Measurements from ENCODE around the gene TSC22D1. TPM values are rescaled to one million over a fixed set of nuclear protein-coding genes. Genes with fewer than 3 reads are reported as not detected.

Gene TSC22D1
- total RNA-seq, 3 donors from 2014 or later: 249 to 299 (median 260) TPM

DNA sequence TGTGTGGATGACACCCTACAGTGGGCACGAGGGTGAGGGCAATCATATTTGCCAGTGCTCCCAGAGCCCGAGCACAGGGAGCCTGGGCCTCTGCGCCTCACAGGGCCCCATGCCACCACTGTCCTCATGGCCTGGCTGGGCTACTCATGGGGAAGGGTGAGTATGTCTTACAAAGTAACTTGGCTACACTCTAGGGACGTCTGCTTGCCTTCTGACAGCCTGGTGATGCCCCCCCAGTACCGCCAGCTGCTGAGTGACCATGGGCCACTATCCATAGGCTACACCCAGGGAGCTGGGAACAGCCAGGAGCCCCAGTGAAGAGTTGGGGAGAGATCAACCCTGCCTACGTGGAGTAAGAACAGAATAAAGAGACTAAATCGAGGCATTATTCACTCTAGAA, 123.7 kb downstream of the TSC22D1 start:
- no peak overlapping the region for H3K4me3 ChIP-seq
- no peaks in the 10 kb centered on the region for H3K4me1 ChIP-seq (ENCODE audit: low read depth)
- TF ChIP-seq, protein P1, sequence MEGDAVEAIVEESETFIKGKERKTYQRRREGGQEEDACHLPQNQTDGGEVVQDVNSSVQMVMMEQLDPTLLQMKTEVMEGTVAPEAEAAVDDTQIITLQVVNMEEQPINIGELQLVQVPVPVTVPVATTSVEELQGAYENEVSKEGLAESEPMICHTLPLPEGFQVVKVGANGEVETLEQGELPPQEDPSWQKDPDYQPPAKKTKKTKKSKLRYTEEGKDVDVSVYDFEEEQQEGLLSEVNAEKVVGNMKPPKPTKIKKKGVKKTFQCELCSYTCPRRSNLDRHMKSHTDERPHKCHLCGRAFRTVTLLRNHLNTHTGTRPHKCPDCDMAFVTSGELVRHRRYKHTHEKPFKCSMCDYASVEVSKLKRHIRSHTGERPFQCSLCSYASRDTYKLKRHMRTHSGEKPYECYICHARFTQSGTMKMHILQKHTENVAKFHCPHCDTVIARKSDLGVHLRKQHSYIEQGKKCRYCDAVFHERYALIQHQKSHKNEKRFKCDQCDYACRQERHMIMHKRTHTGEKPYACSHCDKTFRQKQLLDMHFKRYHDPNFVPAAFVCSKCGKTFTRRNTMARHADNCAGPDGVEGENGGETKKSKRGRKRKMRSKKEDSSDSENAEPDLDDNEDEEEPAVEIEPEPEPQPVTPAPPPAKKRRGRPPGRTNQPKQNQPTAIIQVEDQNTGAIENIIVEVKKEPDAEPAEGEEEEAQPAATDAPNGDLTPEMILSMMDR (IDR thresholded peaks at IDR 0.05): no peak
- intact Hi-C loops (cut with DNase I, micrococcal nuclease): no loop called here
- ATAC-seq: no peak
- H3K9me3 ChIP-seq: no peaks in the 10 kb centered on the region
- DNase-seq: no peak
- no peaks in the 10 kb centered on the region for H3K36me3 ChIP-seq (ENCODE audit: low read depth)

DNA sequence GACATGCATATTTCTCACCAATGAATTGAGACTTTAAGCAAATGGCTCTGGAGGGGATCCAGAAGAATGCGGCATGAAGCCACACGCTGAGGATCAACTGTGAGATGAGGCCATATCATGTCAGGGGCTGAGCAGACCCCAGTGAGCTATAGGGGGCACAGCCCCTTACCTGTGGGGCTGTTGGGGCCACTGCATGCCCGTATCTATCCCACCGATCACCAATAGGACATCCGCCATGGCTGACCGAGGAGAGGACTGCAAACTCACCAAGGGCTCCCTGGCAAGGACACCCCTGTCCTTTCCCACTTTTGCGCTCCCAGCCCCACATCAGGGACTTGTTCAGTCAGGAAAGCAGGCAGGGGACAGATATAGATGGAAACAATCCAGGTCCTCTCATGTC, 124.5 kb downstream of the TSC22D1 start:
- TF ChIP-seq, protein P1 (IDR thresholded peaks at IDR 0.05): no peak
- no peak for DNase-seq
- Histone ChIP-seq H3K9me3 (no peaks in the 10 kb centered on the region), H3K4me1 (ENCODE audit: low read depth) (no peaks in the 10 kb centered on the region), H3K36me3 (ENCODE audit: low read depth) (no peaks in the 10 kb centered on the region), H3K4me3 (no peak overlapping the region)
- intact Hi-C loops (cut with DNase I, micrococcal nuclease): no loop called here
- ATAC-seq: no peak

GRCh38 chr13:44451126-44451525, 125.0 kb downstream of the TSC22D1 start:
- ATAC-seq: no peak

GRCh38 chr13:44449999-44450821, 125.9 kb downstream of the TSC22D1 start:
- H3K4me1 ChIP-seq (ENCODE audit: low read depth): no peaks in the 10 kb centered on the region
- intact Hi-C loops (cut with DNase I, micrococcal nuclease): loop anchor here in 1 of 2 donors (5.0 kb wide), 1 partner anchor 543 kb away; no protein-coding TSS in a partner anchor
- ATAC-seq (peak; percentile 64), DNase-seq (no peak)
- TF ChIP-seq, protein P1 (IDR thresholded peaks at IDR 0.05): no peak
- no peak overlapping the region for H3K4me3 ChIP-seq
- H3K36me3 ChIP-seq (ENCODE audit: low read depth): no peaks in the 10 kb centered on the region
- no peaks in the 10 kb centered on the region for H3K9me3 ChIP-seq

More at GRCh38 chr13:44451126-44451525, 125.0 kb downstream of the TSC22D1 start:
- no peak for DNase-seq
- intact Hi-C loops (cut with DNase I, micrococcal nuclease): no loop called here
- TF ChIP-seq, protein P1 (IDR thresholded peaks at IDR 0.05): no peak
- no peaks in the 10 kb centered on the region for H3K9me3 ChIP-seq
- H3K4me3 ChIP-seq: no peak overlapping the region
- no peaks in the 10 kb centered on the region for H3K36me3 ChIP-seq (ENCODE audit: low read depth)
- H3K4me1 ChIP-seq (ENCODE audit: low read depth): no peaks in the 10 kb centered on the region

DNA sequence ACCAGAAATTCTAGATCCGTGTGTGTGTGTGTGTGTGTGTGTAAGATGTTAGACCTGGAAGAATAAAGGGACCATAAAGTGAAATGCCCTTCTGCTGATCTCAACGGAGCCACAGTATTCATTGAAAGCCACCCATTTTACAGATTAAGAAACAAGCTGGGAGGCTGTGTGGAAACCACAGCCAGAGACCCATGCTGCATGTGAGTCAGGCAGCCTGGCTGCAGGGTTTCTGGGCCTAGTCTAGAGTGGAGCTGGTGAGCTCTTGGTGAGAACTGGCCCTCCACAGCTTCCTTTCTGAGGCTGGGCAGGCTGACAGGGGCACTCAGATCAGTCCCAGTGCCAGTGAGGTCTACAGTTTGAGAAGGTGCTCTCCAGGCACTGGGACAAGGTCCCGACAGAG, 127.3 kb downstream of the TSC22D1 start:
- ATAC-seq: no peak
- intact Hi-C loops (cut with DNase I, micrococcal nuclease): loop anchor here in 1 of 2 donors (5.0 kb wide), 1 partner anchor 542 kb away; no protein-coding TSS in a partner anchor
- no peak for DNase-seq
- Histone ChIP-seq H3K9me3 (no peaks in the 10 kb centered on the region), H3K36me3 (ENCODE audit: low read depth) (no peaks in the 10 kb centered on the region), H3K4me3 (no peak overlapping the region), H3K4me1 (ENCODE audit: low read depth) (no peaks in the 10 kb centered on the region)
- TF ChIP-seq, protein P1 (IDR thresholded peaks at IDR 0.05): no peak

Measured in mucosa of descending colon (tissue), 3 donors.